ENCODE data around the gene F2RL3.

DNA sequence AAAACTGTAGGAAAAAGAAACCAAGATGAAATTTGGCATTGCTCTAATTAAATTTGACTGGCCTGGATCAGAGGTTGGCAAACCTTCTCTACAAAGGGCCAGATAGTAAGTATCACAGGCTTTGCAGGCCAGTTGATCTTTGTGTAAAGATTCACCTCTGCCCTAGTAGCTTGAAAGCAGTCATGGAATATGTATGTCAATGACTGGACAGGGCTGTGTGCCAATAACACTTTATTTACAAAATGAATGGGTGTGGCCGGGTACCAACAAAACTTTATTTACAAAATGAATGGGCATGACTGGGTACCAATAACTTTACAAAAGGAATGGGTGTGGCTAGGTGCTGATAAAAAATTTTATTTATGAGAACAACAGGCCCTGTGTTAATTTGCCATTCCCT is 39.6 kb upstream of the F2RL3 start:
- TF ChIP-seq, protein P1, sequence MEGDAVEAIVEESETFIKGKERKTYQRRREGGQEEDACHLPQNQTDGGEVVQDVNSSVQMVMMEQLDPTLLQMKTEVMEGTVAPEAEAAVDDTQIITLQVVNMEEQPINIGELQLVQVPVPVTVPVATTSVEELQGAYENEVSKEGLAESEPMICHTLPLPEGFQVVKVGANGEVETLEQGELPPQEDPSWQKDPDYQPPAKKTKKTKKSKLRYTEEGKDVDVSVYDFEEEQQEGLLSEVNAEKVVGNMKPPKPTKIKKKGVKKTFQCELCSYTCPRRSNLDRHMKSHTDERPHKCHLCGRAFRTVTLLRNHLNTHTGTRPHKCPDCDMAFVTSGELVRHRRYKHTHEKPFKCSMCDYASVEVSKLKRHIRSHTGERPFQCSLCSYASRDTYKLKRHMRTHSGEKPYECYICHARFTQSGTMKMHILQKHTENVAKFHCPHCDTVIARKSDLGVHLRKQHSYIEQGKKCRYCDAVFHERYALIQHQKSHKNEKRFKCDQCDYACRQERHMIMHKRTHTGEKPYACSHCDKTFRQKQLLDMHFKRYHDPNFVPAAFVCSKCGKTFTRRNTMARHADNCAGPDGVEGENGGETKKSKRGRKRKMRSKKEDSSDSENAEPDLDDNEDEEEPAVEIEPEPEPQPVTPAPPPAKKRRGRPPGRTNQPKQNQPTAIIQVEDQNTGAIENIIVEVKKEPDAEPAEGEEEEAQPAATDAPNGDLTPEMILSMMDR (IDR thresholded peaks at IDR 0.05): no peak
- TF ChIP-seq SIN3A (IDR thresholded peaks at IDR 0.05; ENCODE audit: borderline replicate concordance, insufficient read depth, low read depth, low read length): no peak
- no peak for TF ChIP-seq POLR2AphosphoS5 (IDR thresholded peaks at IDR 0.05; ENCODE audit: low read depth, low read length)
- TF ChIP-seq, protein P2, sequence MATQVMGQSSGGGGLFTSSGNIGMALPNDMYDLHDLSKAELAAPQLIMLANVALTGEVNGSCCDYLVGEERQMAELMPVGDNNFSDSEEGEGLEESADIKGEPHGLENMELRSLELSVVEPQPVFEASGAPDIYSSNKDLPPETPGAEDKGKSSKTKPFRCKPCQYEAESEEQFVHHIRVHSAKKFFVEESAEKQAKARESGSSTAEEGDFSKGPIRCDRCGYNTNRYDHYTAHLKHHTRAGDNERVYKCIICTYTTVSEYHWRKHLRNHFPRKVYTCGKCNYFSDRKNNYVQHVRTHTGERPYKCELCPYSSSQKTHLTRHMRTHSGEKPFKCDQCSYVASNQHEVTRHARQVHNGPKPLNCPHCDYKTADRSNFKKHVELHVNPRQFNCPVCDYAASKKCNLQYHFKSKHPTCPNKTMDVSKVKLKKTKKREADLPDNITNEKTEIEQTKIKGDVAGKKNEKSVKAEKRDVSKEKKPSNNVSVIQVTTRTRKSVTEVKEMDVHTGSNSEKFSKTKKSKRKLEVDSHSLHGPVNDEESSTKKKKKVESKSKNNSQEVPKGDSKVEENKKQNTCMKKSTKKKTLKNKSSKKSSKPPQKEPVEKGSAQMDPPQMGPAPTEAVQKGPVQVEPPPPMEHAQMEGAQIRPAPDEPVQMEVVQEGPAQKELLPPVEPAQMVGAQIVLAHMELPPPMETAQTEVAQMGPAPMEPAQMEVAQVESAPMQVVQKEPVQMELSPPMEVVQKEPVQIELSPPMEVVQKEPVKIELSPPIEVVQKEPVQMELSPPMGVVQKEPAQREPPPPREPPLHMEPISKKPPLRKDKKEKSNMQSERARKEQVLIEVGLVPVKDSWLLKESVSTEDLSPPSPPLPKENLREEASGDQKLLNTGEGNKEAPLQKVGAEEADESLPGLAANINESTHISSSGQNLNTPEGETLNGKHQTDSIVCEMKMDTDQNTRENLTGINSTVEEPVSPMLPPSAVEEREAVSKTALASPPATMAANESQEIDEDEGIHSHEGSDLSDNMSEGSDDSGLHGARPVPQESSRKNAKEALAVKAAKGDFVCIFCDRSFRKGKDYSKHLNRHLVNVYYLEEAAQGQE (IDR thresholded peaks at IDR 0.05; ENCODE audit: insufficient read depth in 1 of 2, low read depth in 2 of 2, low read length in 1 of 2): no peak
